Epithelial cell of esophagus (primary cell): ENCODE measurements around the gene ADAM19.

Experiments used
- DNase-seq: peaks from one replicate; pipeline ENCODE4 v3.0.0; 2010; ENCODE audit warnings: low read depth
- H3K4me3 ChIP-seq: 2 replicates; pipeline ENCODE4 v1.5.1; 2011; ENCODE audit warnings: mild to moderate bottlenecking, low read length, control low read depth
- CTCF ChIP-seq: IDR thresholded peaks from 2 replicates; pipeline ENCODE4 v1.5.1; 2011; ENCODE audit warnings: low read depth, mild to moderate bottlenecking, low read length, control low read depth, inconsistent platforms; ENCODE audit not compliant: insufficient read depth; ENCODE audit errors: missing control alignments

ADAM19 gene

GRCh38 chr5:157575381-157576020 lies at the start of gene ADAM19:
TSS of gene ADAM19 (minus strand) at chr5:157575775. CDS start at chr5:157575696, 79 bp downstream.
- peak within 1 kb of the TSS; percentile 54 for H3K4me3 ChIP-seq
- TF ChIP-seq CTCF: no peak
- DNase-seq: peak; percentile 12

GRCh38 chr5:157624144-157624543 lies 48.6 kb upstream of the ADAM19 start:
- H3K4me3 ChIP-seq: no peak overlapping the region
- no peak for DNase-seq
- no peak for TF ChIP-seq CTCF

GRCh38 chr5:157620776-157621175 lies 45.2 kb upstream of the ADAM19 start:
- TF ChIP-seq CTCF: no peak
- H3K4me3 ChIP-seq: no peak overlapping the region
- DNase-seq: no peak

DNA sequence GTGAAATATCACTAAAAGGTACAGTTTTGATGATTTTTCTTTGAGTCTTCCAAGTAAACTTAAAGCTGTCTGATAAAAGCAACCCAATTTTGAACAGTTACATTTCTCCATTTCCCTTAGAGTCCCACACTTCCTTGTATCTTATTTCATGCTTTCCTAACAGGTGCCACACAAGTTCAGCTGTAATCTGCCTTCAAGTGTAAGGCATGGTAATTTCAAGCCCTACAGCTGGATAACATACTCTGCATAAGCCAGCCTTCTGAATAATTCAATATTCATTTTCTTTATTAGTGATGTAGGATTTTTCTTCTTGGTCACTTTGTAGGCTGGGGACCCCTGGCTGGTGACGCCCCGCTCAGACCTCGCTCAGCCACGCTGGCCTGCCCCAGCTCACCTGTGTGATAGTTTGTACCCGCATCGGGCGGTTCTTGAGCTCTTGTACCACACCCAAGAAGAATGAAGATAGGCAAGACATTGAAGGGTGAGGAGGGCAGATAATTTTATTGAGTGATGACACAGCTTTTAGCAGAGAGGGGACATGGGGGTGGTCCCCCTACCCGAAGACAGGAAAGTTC lies 42.7 kb upstream of the ADAM19 start:
- TF ChIP-seq CTCF: no peak
- DNase-seq: no peak
- no peak overlapping the region for H3K4me3 ChIP-seq

DNA sequence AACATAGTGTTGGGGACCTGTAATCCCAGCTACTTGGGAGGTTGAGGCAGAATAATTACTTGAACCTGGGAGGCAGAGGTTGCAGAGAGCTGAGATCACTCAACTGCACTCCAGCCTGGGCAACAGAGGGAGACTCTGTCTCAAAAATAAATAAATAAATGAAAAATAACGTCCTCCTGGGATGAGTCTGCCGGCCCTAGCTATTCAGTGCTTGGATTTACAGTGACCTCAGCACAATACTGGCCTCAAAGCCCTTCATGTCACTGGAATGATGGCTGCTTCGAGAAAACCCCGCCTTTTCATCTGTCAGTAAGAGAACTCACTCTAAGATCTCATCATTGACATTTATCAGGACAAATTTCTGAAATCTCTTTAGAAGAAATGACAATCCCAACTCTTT lies 41.2 kb upstream of the ADAM19 start:
- no peak for DNase-seq
- no peak for TF ChIP-seq CTCF
- no peak overlapping the region for H3K4me3 ChIP-seq

DNA sequence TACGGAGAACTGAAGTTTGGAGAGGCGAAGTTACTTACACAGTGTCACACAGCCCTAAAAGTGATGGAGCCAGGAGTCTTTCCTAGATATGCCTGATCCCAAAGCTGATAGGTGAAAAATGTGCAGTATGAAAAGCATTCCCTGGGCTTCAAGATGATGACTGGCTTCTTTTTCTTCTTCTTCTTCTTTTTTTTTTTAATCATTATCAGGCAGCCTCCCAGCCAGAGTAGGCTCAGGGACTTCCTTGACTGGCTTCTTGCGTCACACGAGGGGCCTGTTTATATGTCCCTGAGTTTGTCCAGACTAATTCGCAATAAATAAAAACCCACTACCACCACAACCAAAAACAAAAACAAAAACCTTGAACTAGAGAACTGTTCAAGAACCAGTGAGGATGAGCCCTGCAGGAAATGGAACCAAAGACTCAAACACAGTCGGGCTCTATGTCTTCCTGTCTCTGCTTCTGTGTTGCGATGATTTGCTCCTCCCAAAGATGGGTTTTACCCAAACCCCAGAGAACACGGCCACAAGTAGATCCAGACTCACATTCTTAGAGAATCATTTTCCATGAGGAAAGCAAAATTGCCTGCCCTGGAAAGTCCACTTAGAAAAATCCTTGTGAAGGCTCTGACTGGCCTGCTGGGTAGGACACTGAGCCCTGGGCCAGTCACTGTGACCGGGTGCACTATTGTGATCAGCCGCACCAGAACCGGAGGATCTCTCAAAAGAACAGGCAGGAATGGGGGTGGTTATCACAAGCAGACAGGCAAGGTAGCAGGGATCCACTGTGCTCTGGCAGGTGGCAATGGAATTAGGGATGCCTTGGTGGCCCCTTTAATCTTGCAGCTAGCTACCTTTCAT lies 38.0 kb upstream of the ADAM19 start:
- no peak overlapping the region for H3K4me3 ChIP-seq
- TF ChIP-seq CTCF: no peak
- no peak for DNase-seq
